Femur (tissue), 1 donor: ENCODE data around the gene FRG1.
"Not testable (repeated sequence)": the region's sequence is repeated elsewhere in the genome, so short reads cannot be mapped to it uniquely, and the experiment has no call there.

ENCODE experiments used
- DNase-seq: peaks from one replicate; pipeline ENCODE4 v3.0.0-alpha.2; 2017

The FRG1 gene

GRCh38 chr4:189988877-189989431, 48.3 kb downstream of the FRG1 start:
- no peak for DNase-seq

DNA sequence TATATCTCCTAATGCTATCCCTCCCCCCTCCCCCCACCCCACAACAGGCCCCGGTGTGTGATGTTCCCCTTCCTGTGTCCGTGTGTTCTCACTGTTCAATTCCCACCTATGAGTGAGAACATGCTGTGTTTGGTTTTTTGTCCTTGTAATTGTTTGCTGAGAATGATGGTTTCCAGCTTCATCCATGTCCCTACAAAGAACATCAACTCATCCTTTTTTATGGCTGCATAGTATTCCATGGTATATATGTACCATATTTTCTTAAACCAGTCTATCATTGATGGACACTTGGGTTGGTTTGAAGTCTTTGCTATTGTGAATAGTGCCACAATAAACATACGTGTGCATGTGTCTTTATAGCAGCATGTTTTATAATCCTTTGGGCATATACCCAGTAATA, 49.3 kb downstream of the FRG1 start:
- not testable (repeated sequence) for DNase-seq
